ENCODE measurements around the gene RLBP1. TPM values are rescaled to one million over a fixed set of nuclear protein-coding genes. Genes with fewer than 3 reads are reported as not detected.
A peak's percentile ranks its signal among the peaks of the same experiment; 100 is the strongest.

Gene RLBP1
- total and polyA plus RNA-seq, 2 of the 13 experiments (the other 11 are each of a cell fraction or from before 2014, with no cell fraction given): 0.07 TPM; not detected in 1

- TF ChIP-seq MIER3 (CRISPR knock-in tag; IDR thresholded peaks at IDR 0.05; ENCODE audit: borderline replicate concordance) (no peak), ZNF704 (CRISPR knock-in tag; IDR thresholded peaks at IDR 0.05; ENCODE audit: borderline replicate concordance) (no peak), SPEN (CRISPR knock-in tag; IDR thresholded peaks at IDR 0.05; ENCODE audit: low read depth) (no peak), ISX (CRISPR knock-in tag; conservative IDR thresholded peaks at IDR 0.05) (no peak), ZNF33B (CRISPR knock-in tag; IDR thresholded peaks at IDR 0.05) (no peak), ZNF775 (CRISPR knock-in tag; IDR thresholded peaks at IDR 0.05; ENCODE audit: borderline replicate concordance) (no peak), ZNF737 (CRISPR knock-in tag; IDR thresholded peaks at IDR 0.05; ENCODE audit: borderline replicate concordance) (no peak), PATZ1 (CRISPR knock-in tag; IDR thresholded peaks at IDR 0.05) (peak; percentile 96), XRCC5 (optimal IDR thresholded peaks at IDR 0.05; ENCODE audit: low read length) (peak; percentile 67), ZNF816 (CRISPR knock-in tag; IDR thresholded peaks at IDR 0.05; ENCODE audit: borderline replicate concordance) (no peak), ZSCAN25 (CRISPR knock-in tag; IDR thresholded peaks at IDR 0.05) (no peak), KAT8 (CRISPR knock-in tag; IDR thresholded peaks at IDR 0.05) (0 out of 2 replicates have a peak, but pooled peaks have one; percentile 12), ARNTL (CRISPR knock-in tag; IDR thresholded peaks at IDR 0.05) (no peak), CREB3 (CRISPR knock-in tag; IDR thresholded peaks at IDR 0.05) (no peak), ZNF7 (CRISPR knock-in tag; IDR thresholded peaks at IDR 0.05) (no peak), ZNF891 (CRISPR knock-in tag; IDR thresholded peaks at IDR 0.05) (no peak), RNF219 (CRISPR knock-in tag; IDR thresholded peaks at IDR 0.05) (no peak), ZNF496 (CRISPR knock-in tag; IDR thresholded peaks at IDR 0.05; ENCODE audit: insufficient replicate concordance) (no peak), HNF1B (CRISPR knock-in tag; IDR thresholded peaks at IDR 0.05) (no peak), PHB2 (IDR thresholded peaks at IDR 0.05; ENCODE audit: partially characterized antibody) (no peak)
Measured at GRCh38 chr15:89197503-89197971, 23.8 kb downstream of the RLBP1 start (continued).

All from HepG2 (cell line).